Right kidney (tissue), 1 donor: Measurements from ENCODE around the gene PPFIBP1.
A peak's percentile ranks its signal among the peaks of the same experiment; 100 is the strongest.
"Not testable (repeated sequence)": the region's sequence is repeated elsewhere in the genome, so short reads cannot be mapped to it uniquely, and the experiment has no call there.

ENCODE experiments used
- DNase-seq: peaks from one replicate; pipeline ENCODE4 v3.0.0-alpha.2; 2016

Gene PPFIBP1

DNA sequence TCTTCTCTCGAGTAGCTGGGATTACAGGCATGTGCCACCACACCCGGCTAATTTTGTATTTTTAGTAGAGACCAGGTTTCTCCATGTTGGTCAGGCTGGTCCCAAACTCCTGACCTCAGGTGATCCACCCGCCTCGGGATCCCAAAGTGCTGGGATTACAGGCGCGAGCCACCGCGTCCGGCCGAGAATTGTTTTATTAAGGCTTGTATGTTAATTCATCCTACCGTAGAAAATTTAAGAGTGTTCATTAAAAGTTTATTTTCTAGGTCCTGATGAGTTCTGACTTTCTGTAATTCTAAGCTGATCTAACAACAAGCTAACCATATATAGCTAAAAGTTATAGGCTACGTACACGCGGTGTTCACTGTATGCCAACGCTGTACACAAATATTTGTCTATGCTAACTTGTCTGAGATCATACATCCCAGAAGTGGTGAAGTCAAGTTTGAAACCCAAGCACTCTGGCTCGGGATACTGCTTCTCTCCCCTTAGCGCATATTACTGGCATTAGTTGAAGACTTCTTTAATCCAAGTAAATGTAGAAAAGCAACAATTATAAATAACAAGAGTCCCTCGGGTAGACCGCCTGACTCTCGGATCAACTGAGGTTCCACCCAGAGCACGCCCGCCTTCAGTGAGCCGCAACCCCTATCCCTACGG is 186.1 kb downstream of the PPFIBP1 start:
- DNase-seq, result no peak

DNA sequence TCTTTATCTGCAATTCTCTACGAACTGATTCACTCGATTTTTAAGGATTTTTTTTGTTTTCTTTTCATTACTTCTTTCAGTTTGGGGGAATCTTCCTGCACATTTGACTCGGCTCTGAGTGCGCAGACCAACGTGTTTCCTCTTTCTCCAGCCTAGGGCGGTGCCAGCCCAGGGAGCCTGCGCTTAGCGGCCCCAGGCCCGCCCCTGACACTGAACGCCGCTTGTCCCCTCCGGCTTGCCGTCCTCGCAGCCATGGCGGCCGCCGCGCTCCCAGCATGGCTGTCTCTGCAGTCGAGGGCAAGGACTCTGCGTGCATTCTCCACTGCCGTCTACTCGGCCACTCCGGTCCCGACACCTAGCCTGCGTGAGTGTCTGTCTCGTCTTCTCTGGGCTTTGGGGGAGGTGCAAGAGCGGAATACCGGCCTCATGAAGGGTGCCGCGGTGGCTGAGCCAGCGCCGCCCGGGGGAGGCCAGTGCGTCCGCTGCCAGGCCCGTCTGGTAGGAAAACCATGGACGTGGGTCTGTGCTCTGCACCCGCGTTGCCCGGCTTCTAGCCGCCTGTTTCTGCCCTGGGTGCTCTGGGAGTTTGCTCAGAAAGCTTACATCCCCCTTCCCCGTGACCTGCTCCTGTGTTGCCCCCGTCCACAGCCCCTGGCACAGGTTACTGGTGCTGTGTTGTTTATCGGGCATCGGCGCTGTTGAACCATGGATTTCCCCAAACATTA is 186.7 kb downstream of the PPFIBP1 start, which contains the start of gene MRPS35:
MRPS35 (plus strand) TSS at position 241 of the 725 bp plus-strand sequence; CDS start at position 253, 12 bp downstream.
- DNase-seq, result peak; percentile 96

DNA sequence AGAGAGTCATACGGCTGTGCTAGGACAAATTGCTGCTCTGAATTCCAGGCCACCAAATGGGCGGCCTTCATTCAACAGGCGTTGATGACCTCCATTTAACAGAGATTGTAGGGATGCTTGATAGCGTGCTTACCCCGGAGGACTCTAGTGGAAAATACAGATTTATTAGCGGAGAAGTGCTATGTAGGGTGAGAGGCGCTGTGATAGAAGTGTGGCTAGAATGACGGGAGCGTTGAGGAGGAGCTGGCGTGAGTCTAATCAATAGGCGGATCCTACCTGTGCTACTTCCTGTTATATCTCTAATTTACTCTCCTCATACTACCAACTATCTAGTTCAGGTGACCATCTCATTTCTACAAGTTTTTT is 187.3 kb downstream of the PPFIBP1 start:
- DNase-seq, result no peak

DNA sequence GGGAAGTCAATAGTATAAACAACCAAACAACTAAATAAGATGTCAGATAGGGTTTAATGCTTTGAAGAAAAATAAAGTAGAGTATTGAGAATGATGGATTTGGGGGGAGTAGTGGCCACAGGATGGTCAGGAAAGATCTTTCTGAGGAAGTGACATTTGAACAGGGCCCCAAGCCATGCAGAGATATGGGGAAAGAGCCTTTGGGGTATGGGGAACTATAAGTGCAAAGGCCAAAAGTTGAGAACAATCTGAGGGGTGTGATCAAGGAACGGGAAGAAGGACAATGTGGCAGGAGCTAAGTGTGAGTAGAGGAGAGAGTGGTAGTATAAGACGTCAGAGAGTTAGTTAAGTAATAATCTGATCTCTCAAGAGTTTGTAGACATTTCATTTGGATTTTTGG is 188.0 kb downstream of the PPFIBP1 start:
- DNase-seq, result no peak

GRCh38 chr12:27723212-27723611 is 199.2 kb downstream of the PPFIBP1 start:
- DNase-seq, result no peak

- DNase-seq, result no peak
Observed at GRCh38 chr12:27730097-27730588, 206.1 kb downstream of the PPFIBP1 start.

- no peak for DNase-seq
Observed at GRCh38 chr12:27732281-27732680, 208.3 kb downstream of the PPFIBP1 start.

- no peak for DNase-seq
Observed at GRCh38 chr12:27733052-27733656, 209.1 kb downstream of the PPFIBP1 start.

GRCh38 chr12:27733791-27734190 is 209.8 kb downstream of the PPFIBP1 start:
- no peak for DNase-seq

DNA sequence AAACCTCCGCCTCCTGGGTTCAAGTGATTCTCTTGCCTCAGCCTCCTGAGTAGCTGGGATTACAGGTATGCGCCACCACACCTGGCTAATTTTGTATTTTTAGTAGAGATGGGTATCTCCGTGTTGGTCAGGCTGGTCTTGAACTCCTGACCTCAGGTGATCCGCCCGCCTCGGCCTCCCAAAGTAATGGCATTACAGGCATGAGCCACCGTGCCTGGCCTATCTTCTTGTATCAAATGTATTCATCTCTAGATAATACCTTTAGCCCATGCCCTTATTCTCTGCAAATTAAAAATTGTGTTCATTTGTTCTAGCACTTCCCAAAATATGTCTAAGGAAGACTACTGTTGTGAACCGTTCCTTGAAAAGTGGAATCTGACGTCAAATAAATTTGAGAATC is 210.3 kb downstream of the PPFIBP1 start:
- DNase-seq, result not testable (repeated sequence)

DNA sequence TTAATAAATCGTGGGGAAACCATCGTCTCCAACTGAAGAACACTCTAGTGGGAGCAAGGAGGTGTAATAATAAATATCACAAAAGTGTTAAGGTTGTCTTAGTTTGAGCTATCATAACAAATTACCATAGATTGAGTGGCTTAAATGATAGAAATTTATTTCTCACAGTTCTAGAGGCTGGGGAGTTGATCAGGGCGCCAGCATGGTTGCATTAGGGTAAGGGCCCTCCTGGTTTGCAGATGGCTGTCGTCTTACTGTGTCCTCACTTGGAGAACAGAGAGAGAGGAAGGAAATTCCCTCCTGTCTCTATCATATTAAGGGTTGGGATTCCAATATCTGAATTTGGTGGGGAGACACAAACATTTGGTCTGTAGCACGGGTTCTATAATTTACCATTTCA is 219.6 kb downstream of the PPFIBP1 start:
- no peak for DNase-seq
